BLaER1 treated with 17β-estradiol and CSF1 and Interleukin-3, amounts not matched to agents 10 nM and 100 nM (cell line): Measurements from ENCODE around the gene SIGLEC11.
A peak's percentile ranks its signal among the peaks of the same experiment; 100 is the strongest.

Experiments
- H3K27ac ChIP-seq, 11 experiments: shearing (Covaris generic); formaldehyde crosslinking; 2 replicates each; pipeline ENCODE4 v1.8.1; 2022
- H3K27me3 ChIP-seq, 11 experiments: shearing (Covaris generic); formaldehyde crosslinking; 2 replicates each; pipeline ENCODE4 v1.8.1; 2022
- H3K36me3 ChIP-seq, 11 experiments: shearing (Covaris generic); formaldehyde crosslinking; 2 replicates each; pipeline ENCODE4 v1.8.1; 2022
- H3K4me1 ChIP-seq, 10 experiments: shearing (Covaris generic); formaldehyde crosslinking; 2 replicates each; pipeline ENCODE4 v1.8.1; 2022
- H3K4me2 ChIP-seq, 11 experiments: shearing (Covaris generic); formaldehyde crosslinking; 2 replicates each; pipeline ENCODE4 v1.8.1; 2022
- H3K4me3 ChIP-seq, 10 experiments: shearing (Covaris generic); formaldehyde crosslinking; 2 replicates each; pipeline ENCODE4 v1.8.1; 2022
- H3K9ac ChIP-seq, 11 experiments: shearing (Covaris generic); formaldehyde crosslinking; 2 replicates each; pipeline ENCODE4 v1.8.1; 2022
- H3K9me3 ChIP-seq, 11 experiments: shearing (Covaris generic); formaldehyde crosslinking; replicated peaks in 1 of 11; 2 replicates each; pipeline ENCODE4 v1.8.1; 2022
- H4K20me1 ChIP-seq, 11 experiments: shearing (Covaris generic); formaldehyde crosslinking; 2 replicates each; pipeline ENCODE4 v1.8.1; 2022
- Cebpa-rat ChIP-seq, 11 experiments: shearing (Covaris generic); IDR thresholded peaks; 2 replicates each; pipeline ENCODE4 v1.8.1; 2022

The SIGLEC11 gene

GRCh38 chr19:49985871-49986270, 24.9 kb upstream of the SIGLEC11 start:
- Histone ChIP-seq H3K36me3 (peaks cover 41 to 82% (median 67%) of the 10 kb centered on the region in 11 experiments), H3K9me3 (no peaks in the 10 kb centered on the region), H3K27ac (no peak overlapping the region), H3K4me1 (peaks cover 0 to 14% (median 6%) of the 10 kb centered on the region in 10 experiments; a peak in 10 of 20 replicates), H3K4me3 (no peak overlapping the region), H3K4me2 (peak overlapping the region in 2 of 11 experiments; percentile 19 to 37; a peak in 3 of 22 replicates), H3K9ac (no peak overlapping the region), H4K20me1 (peaks cover 49 to 90% (median 68%) of the 10 kb centered on the region in 11 experiments), H3K27me3 (no peaks in the 10 kb centered on the region)
- no peak for TF ChIP-seq Cebpa-rat (IDR thresholded peaks at IDR 0.05)

- no peak for TF ChIP-seq Cebpa-rat (IDR thresholded peaks at IDR 0.05)
- no peak overlapping the region for H3K27ac ChIP-seq
- H3K4me2 ChIP-seq = no peak overlapping the region
- H3K36me3 ChIP-seq = peaks cover 28 to 79% (median 62%) of the 10 kb centered on the region in 11 experiments
- peaks cover 0 to 14% (median 4%) of the 10 kb centered on the region in 10 experiments; a peak in 8 of 20 replicates for H3K4me1 ChIP-seq
- peaks cover 47 to 76% (median 58%) of the 10 kb centered on the region in 11 experiments for H4K20me1 ChIP-seq
- no peaks in the 10 kb centered on the region for H3K9me3 ChIP-seq
- no peak overlapping the region for H3K9ac ChIP-seq
- H3K27me3 ChIP-seq = no peaks in the 10 kb centered on the region
- no peak overlapping the region for H3K4me3 ChIP-seq
These were observed 23.5 kb upstream of the SIGLEC11 start for GRCh38 chr19:49984491-49984890.

DNA sequence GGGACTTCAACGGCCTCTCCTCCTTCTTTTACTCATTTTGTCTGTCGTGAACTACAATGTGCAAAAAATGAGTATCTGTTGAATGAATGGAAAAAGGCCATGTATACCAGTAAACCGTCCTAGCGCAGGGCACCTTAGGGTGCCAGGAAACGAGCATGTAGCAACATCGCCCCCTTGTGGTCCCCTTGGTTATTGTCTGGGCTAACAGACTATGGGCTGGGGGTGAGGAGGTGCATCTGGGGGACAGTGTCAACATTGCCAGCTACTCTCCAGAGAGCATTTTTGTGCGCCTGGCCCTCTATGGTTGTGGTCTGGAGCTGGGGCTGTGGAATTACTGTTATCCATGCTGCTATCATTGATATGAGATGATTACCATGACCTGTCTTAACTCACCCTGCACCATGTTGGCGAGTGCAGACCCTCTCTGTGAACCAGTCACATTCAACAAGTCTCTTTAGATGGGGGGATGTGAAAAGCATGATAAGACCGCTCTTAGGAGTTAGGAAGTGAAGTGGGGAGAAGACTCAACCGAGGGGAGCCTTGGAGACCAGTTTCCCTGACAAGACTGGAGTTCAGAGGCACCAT, 22.8 kb upstream of the SIGLEC11 start:
- no peaks in the 10 kb centered on the region for H3K9me3 ChIP-seq
- peaks cover 0 to 14% (median 4%) of the 10 kb centered on the region in 10 experiments; a peak in 8 of 20 replicates for H3K4me1 ChIP-seq
- no peak overlapping the region for H3K9ac ChIP-seq
- TF ChIP-seq Cebpa-rat (IDR thresholded peaks at IDR 0.05) = no peak
- H3K4me2 ChIP-seq = no peak overlapping the region
- peaks cover 33 to 79% (median 63%) of the 10 kb centered on the region in 11 experiments for H3K36me3 ChIP-seq
- no peak overlapping the region for H3K27ac ChIP-seq
- peaks cover 46 to 76% (median 50%) of the 10 kb centered on the region in 11 experiments for H4K20me1 ChIP-seq
- no peaks in the 10 kb centered on the region for H3K27me3 ChIP-seq
- no peak overlapping the region for H3K4me3 ChIP-seq

- no peak overlapping the region for H3K9ac ChIP-seq
- H4K20me1 ChIP-seq = peaks cover 30 to 78% (median 42%) of the 10 kb centered on the region in 11 experiments
- no peak overlapping the region for H3K4me3 ChIP-seq
- no peak overlapping the region for H3K4me2 ChIP-seq
- TF ChIP-seq Cebpa-rat (IDR thresholded peaks at IDR 0.05) = no peak
- peaks cover 0 to 9% (median 0%) of the 10 kb centered on the region in 10 experiments; a peak in 5 of 20 replicates for H3K4me1 ChIP-seq
- H3K27me3 ChIP-seq = no peaks in the 10 kb centered on the region
- no peak overlapping the region for H3K27ac ChIP-seq
- H3K9me3 ChIP-seq = no peaks in the 10 kb centered on the region
- peaks cover 43 to 87% (median 73%) of the 10 kb centered on the region in 11 experiments; a peak in 21 of 22 replicates for H3K36me3 ChIP-seq
These were observed 20.9 kb upstream of the SIGLEC11 start for GRCh38 chr19:49981603-49982593.

- Histone ChIP-seq H3K9me3 (no peaks in the 10 kb centered on the region), H3K36me3 (peaks cover 42 to 76% (median 58%) of the 10 kb centered on the region in 11 experiments; a peak in 20 of 22 replicates), H4K20me1 (peaks cover 0 to 51% (median 11%) of the 10 kb centered on the region in 11 experiments; a peak in 16 of 22 replicates), H3K27ac (no peak overlapping the region), H3K4me2 (no peak overlapping the region), H3K4me1 (peaks cover 0 to 11% (median 4%) of the 10 kb centered on the region in 10 experiments; a peak in 10 of 20 replicates), H3K4me3 (no peak overlapping the region), H3K9ac (no peak overlapping the region; a peak in 1 of 22 replicates), H3K27me3 (no peaks in the 10 kb centered on the region)
- no peak for TF ChIP-seq Cebpa-rat (IDR thresholded peaks at IDR 0.05)
These were observed 17.4 kb upstream of the SIGLEC11 start for GRCh38 chr19:49978324-49978723.

GRCh38 chr19:49977881-49978280, 16.9 kb upstream of the SIGLEC11 start:
- Histone ChIP-seq H3K9me3 (no peaks in the 10 kb centered on the region), H3K36me3 (peaks cover 42 to 80% (median 58%) of the 10 kb centered on the region in 11 experiments; a peak in 20 of 22 replicates), H3K4me1 (peaks cover 0 to 15% (median 4%) of the 10 kb centered on the region in 10 experiments; a peak in 10 of 20 replicates), H3K27me3 (no peaks in the 10 kb centered on the region), H3K27ac (no peak overlapping the region), H4K20me1 (peaks cover 0 to 52% (median 8%) of the 10 kb centered on the region in 11 experiments; a peak in 9 of 22 replicates), H3K9ac (no peak overlapping the region), H3K4me2 (no peak overlapping the region), H3K4me3 (no peak overlapping the region)
- no peak for TF ChIP-seq Cebpa-rat (IDR thresholded peaks at IDR 0.05)

DNA sequence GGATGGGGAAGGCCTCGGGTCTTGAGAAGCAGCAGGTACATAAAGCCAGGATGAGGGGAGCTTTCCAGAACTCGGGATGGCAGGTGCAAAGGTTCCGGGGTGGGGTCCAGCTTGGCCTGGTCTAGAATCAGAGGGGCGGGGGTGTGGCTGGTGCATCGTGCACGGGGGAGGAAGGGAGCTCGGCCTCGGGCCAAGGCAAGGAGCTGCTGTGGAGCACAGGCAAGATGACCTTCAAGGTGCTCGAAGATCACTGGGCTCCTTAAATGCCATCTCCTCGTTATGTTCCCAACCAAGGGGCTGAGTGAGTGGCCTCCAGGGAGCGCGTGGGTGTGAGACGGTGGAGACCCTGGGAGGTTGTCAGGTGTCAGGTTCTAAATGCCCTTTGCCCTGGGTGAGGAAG, 16.1 kb upstream of the SIGLEC11 start:
- no peak overlapping the region for H3K9ac ChIP-seq
- H3K4me2 ChIP-seq = no peak overlapping the region
- peaks cover 40 to 75% (median 55%) of the 10 kb centered on the region in 11 experiments; a peak in 20 of 22 replicates for H3K36me3 ChIP-seq
- H3K27me3 ChIP-seq = no peaks in the 10 kb centered on the region
- TF ChIP-seq Cebpa-rat (IDR thresholded peaks at IDR 0.05) = no peak
- no peaks in the 10 kb centered on the region for H3K9me3 ChIP-seq
- no peak overlapping the region for H3K4me3 ChIP-seq
- peaks cover 0 to 53% (median 5%) of the 10 kb centered on the region in 11 experiments; a peak in 7 of 22 replicates for H4K20me1 ChIP-seq
- H3K4me1 ChIP-seq = peaks cover 0 to 23% (median 4%) of the 10 kb centered on the region in 10 experiments; a peak in 10 of 20 replicates
- H3K27ac ChIP-seq = no peak overlapping the region

- no peak overlapping the region for H3K4me3 ChIP-seq
- peaks cover 34 to 69% (median 49%) of the 10 kb centered on the region in 11 experiments; a peak in 20 of 22 replicates for H3K36me3 ChIP-seq
- no peaks in the 10 kb centered on the region for H3K9me3 ChIP-seq
- no peak overlapping the region for H3K4me2 ChIP-seq
- no peak overlapping the region for H3K9ac ChIP-seq
- peaks cover 0 to 29% (median 4%) of the 10 kb centered on the region in 10 experiments; a peak in 10 of 20 replicates for H3K4me1 ChIP-seq
- H3K27ac ChIP-seq = no peak overlapping the region
- TF ChIP-seq Cebpa-rat (IDR thresholded peaks at IDR 0.05) = no peak
- peaks cover 0 to 55% (median 4%) of the 10 kb centered on the region in 11 experiments; a peak in 6 of 22 replicates for H4K20me1 ChIP-seq
- no peaks in the 10 kb centered on the region for H3K27me3 ChIP-seq
These were observed 15.5 kb upstream of the SIGLEC11 start for GRCh38 chr19:49976496-49976895.
